HG03565 (cell line): Measurements from ENCODE around the gene SOX11.

ENCODE experiments used
- ATAC-seq: cut with Tn5 transposase; IDR thresholded peaks from one replicate; pipeline ENCODE4 v1.9.1; 2021; ENCODE audit warnings: mild to moderate bottlenecking, moderate library complexity; ENCODE audit not compliant: unreplicated experiment

The SOX11 gene

GRCh38 chr2:5722236-5722635 is 30.1 kb downstream of the SOX11 start:
- no peak for ATAC-seq

- no peak for ATAC-seq
Measured at GRCh38 chr2:5723791-5724735, 31.9 kb downstream of the SOX11 start.

- no peak for ATAC-seq
Measured at GRCh38 chr2:5725072-5725471, 32.9 kb downstream of the SOX11 start.

- no peak for ATAC-seq
Measured at GRCh38 chr2:5725794-5726463, 33.7 kb downstream of the SOX11 start.

DNA sequence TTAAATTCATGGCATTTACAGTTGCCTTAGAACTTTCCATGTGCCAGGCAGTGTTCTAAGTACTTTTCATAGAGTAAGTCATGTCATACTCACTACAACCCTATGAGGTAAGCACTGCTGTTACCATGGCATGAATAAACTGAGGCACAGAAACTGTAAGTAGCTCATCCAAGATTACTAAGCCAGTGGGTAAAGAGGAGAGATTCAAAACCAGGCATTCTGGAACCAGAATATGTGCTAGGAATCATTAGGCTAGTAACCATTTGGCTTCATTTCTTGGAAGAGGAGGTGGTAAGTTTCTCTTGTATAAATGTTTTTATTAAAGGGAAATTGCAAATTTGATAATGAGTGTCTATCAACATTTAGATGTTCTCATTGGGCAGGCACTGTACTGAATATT is 35.1 kb downstream of the SOX11 start:
- no peak for ATAC-seq

DNA sequence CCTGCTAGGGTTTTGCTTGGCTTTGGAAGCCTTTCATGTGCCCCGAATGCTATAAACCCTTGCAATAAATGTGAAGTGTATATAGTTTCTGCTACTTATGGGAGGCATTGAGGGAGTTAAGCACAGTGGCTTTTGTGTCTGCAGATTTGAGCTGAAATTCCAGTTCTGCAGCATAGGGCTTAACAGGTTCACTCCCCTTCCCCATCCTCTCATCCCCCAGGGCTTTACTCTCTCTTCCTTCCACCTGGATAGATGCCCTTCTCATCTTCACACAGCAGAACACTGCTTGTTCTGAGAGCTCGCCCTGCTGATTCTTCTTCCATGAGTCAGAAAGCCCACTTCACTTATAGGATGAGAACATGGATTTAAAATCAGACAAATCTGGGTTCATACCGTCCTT is 37.2 kb downstream of the SOX11 start:
- no peak for ATAC-seq

DNA sequence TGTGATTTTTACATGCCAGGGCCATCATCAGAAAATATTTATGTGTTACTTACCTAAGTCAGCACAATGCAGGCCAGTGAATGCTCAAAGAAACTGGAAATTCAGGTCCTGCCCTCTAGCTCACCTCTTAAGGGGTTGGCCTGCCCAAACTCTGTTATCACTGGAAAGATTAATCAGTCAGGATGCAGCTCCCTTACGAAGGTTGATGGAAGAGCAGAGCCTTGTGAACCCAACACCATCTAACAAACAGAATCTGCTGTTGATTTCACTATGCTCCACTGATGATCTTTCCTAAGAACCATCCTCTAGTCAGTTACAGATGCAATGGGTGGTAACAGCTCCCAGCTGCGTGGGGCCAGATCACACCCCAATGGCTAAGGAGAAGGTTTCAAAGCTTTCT is 38.2 kb downstream of the SOX11 start:
- ATAC-seq = no peak

- ATAC-seq = no peak
Measured at GRCh38 chr2:5734859-5735520, 42.8 kb downstream of the SOX11 start.

GRCh38 chr2:5735521-5735861 is 43.3 kb downstream of the SOX11 start:
- ATAC-seq = no peak

GRCh38 chr2:5736050-5736449 is 43.9 kb downstream of the SOX11 start:
- no peak for ATAC-seq

DNA sequence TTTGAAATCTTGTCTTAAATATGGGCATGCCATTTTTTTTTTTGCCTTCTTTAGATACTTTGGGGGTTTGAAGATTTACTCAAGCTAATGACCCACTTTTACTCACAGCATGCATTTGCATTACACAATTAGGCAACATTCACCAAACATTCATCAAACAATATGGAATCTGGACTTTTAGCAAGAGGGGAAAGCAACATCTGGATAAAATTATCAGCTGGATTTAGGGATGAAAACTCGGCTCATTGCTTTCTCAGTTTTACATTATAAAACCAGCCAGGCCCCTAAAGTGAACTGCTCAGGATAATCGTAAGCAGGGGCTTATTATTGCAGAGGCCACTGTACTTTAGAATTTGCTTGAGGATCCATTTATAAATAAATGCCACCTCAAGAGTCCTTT is 44.7 kb downstream of the SOX11 start:
- no peak for ATAC-seq

DNA sequence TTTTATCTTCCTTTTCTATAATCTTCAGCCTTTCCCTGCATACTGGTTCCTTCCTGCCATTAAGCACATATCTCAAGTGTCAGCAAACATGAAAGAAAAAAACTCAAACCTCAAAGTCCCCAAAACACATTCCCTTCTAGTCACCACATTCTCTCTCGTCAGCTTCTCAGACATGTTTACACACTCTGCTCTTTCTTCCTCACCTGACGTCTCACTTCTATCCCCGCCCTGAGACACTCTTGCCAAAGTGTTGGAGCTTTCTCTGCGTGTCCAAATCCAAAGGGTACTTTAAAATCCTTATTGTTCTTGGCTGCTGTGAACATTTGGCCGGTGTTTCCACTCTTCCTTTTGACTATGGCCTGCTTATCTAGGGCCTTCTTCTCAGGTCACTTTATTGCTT is 47.9 kb downstream of the SOX11 start:
- ATAC-seq = no peak

DNA sequence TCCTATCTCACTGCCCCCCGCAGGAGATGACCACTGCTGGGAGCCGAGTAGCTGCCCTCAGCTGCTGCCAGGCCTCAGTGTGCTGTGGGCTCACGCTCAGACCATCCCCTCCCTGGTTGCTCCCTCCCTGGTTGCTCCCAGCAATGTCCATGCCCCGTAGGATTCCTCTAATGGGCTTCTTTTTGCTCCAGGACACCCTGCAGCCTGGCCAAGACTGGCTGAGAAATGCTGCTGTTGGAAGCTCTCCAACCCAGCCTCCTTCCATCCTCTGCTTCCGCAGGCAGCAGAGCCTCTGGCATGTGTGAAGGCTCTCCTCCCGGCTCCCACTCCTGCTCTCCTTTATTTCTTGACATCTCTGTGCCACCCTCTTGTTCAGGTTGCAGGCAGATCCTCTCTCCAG is 48.6 kb downstream of the SOX11 start:
- no peak for ATAC-seq

GRCh38 chr2:5741242-5741641 is 49.1 kb downstream of the SOX11 start:
- ATAC-seq = no peak

GRCh38 chr2:5742126-5742525 is 49.9 kb downstream of the SOX11 start:
- no peak for ATAC-seq

DNA sequence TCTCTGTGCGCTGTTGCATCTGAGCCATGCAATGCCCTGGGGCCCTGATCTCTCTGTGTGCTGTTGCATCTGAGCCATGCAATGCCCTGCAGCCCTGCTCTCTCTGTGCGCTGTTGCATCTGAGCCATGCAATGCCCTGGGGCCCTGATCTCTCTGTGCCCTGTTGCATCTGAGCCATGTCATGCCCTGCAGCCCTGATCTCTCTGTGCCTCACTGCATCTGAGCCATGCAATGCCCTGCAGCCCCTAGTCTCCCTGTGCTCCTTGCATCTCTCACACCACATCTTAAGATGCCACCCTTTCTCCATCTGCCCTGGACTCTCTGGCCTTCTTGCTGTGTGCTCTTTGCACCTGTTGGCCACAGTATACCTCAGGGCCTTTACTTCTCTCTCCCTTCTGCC is 56.2 kb downstream of the SOX11 start:
- no peak for ATAC-seq

DNA sequence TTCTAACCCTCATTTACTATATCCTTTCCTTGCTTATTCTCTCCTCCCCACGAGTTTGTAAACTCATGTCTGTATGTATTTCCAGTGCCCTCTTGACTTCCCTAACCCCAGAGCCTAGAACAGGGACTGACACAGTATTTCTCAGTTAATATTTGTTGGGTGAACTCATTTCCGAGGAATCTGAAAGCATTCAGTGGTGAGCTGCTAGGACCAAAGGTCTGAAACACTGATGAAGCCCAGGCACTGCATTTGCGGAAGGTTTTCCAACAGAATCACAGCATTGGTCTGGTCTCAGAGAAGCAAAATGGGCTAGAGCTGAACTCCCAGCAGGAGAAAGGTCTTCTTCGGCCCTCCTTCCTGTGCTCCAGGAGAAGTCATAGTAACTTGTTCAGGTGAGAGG is 56.8 kb downstream of the SOX11 start:
- ATAC-seq = no peak

DNA sequence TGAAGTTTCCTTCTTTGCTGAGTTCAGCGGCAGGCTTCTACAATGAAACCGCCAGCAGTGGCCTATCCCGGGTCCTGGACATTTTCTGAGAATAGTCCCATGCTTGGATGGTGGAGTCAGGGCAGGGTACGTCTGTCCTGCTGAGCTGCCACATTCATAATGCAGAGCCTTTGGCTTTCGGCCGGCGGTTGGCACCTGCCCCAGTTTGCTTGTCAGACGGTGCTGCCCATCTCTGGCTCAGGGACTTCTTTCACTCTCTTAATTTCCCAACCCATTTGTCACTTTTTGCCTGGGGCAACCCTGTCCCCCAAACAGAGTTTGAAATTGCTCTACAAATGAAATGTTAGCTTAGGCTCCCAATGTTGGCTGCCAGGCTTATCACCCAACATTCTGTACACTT is 57.2 kb downstream of the SOX11 start:
- ATAC-seq = no peak
